GM18873 (cell line): Measurements from ENCODE around the gene RAI14.
"Not testable (repeated sequence)": the region's sequence is repeated elsewhere in the genome, so short reads cannot be mapped to it uniquely, and the experiment has no call there.

Experiments used
- ATAC-seq: cut with Tn5 transposase; IDR thresholded peaks from one replicate; pipeline ENCODE4 v1.9.1; 2021; ENCODE audit warnings: mild to moderate bottlenecking, moderate library complexity, moderate number of reproducible peaks; ENCODE audit not compliant: unreplicated experiment, low FRiP score

RAI14 gene

DNA sequence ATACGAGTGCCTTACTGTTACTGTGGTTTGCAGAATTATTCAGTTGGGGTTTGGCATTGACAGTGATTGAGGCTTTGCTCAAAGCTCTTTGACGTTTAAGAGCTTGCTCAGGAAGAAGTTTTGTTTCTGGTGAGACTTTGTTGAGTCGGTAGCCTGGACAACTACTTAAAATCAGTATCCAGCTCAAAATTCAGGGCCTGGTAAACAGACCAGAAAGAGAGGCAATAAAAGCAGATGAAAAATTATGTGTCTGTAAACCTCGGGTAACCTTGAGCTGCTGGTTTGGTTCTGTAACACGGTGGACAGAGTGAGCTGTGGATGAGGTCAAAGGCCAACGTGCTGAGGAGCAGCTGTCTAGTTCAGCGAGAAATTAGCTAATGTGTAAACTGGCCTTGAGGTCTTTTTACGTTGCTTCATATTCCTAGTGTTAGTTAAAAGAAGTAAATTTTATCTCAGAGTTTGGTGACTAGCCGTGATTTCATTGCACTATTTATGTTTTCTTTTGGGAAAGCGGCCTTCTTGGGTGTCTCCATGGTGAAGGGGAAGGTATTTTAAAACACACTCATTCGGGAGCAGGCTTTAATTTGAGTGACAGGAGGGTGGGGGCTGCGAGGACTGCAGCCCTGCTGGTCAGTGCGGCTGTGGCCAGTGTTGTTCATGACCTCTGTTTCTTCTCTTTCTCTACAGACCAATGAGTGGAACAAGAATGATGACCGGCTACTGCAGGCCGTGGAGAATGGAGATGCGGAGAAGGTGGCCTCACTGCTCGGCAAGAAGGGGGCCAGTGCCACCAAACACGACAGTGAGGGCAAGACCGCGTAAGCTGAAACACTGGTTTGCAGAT is 100.9 kb downstream of the RAI14 start:
- ATAC-seq: no peak

DNA sequence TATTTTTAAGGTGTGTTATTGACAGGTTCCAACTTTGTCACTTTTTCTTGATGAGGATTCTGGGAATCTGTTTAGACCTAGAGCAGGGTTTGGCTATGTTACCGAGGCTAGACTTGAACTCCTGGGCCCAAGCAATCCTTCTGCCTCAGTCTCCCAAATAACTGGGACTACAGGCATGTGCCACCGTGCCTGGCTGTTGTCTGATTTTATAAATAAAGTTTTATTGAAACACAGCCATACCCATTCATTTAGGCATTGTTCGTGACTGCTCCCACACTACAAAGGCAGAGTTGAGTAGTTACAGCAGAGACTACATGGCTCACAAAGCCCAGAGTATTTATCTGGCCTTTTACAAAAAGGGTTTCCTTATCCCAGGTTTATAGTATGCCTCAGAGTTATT is 102.4 kb downstream of the RAI14 start:
- no peak for ATAC-seq

DNA sequence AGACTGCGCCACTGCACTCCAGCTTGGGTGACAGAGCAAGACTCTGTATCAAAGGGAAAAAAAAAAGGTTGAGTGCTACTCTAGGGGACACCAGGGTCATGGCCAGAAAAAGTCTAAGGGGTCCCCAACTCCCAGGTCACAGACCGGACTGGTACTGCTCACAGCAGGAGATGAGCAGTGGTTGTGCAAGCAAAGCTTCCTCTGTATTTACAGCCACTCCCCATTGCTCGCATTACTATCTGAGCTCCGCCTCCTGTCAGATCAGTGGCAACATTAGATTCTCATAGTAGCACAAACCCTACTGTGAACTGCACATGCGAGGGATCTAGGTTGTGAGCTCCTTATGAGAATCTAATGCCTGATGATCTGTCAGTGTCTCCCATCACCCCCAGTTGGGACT is 103.1 kb downstream of the RAI14 start:
- not testable (repeated sequence) for ATAC-seq

DNA sequence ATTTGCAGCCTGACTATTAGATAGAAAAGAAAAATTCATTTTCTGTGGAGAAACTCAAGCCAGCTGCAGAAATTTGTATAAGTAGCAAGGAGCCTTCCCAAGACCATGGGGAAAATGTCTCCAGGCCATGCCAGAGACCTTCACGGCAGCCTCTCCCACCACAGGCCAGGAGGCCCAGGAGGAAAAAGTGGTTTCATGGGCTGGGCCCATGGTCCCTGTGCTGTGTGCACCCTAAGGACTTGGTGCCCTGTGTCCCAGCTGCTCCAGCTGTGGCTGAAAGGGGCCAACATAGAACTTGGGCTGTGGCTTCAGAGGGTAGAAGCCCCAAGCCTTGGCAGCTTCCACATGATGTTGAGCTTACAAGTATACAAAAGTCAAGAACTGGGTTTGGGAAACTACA is 109.5 kb downstream of the RAI14 start:
- no peak for ATAC-seq

DNA sequence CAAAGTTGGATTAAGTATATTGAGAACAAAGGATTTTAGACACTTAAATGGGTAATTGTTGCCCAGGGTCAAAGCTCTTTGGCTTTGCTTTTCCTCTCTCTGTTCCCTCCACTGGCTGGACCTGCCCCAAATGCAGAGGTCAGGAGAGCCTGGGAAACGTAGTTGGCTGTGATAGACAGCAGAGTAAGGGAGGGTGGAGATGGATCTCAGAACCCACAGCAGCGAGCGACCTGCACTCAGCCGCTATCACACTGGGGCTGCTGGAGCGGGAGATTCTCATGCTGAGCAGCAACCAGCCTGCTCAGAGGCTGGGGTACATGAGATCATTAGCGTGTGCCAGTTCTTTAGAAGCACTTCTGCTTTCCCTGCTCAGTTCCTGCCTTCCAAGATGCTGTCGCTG is 111.1 kb downstream of the RAI14 start:
- no peak for ATAC-seq

DNA sequence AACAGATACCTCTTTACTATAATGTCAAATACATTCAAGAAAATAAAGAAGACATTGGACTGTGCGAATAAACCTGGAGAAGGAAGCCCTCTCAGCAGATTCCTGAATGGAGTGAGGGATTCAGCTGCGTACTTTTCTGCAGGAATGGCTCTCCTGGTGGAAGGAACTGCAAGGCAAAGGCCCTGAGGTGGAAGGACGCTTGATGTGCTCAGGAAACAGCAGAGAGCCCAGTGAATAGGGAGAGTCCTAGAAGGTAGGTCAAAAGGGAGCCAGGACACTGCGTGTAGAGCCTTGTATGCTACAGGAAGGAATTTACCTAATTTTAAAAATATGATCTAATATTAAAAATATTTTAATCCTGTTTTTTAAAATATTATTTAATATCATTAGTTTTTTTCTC is 114.4 kb downstream of the RAI14 start:
- ATAC-seq: no peak

DNA sequence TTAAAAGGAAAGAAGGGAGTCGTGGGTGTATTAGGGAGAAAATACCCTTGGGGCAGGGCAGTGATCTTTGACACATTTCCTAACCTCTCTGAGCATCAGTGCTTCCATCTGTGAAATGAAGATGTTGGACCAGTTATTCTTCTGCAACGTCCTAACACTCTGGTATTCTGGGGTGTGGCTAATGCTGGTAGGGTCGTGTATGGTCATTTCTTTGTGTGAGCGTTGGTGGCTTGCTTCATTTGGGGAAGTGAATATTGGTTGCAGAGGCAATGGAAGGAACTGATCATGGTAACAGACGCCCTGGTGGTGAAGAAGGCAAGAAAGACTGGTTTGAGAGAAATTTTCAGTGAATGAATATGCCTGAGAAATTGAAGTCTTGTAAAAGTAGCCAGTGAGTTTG is 114.9 kb downstream of the RAI14 start:
- no peak for ATAC-seq

DNA sequence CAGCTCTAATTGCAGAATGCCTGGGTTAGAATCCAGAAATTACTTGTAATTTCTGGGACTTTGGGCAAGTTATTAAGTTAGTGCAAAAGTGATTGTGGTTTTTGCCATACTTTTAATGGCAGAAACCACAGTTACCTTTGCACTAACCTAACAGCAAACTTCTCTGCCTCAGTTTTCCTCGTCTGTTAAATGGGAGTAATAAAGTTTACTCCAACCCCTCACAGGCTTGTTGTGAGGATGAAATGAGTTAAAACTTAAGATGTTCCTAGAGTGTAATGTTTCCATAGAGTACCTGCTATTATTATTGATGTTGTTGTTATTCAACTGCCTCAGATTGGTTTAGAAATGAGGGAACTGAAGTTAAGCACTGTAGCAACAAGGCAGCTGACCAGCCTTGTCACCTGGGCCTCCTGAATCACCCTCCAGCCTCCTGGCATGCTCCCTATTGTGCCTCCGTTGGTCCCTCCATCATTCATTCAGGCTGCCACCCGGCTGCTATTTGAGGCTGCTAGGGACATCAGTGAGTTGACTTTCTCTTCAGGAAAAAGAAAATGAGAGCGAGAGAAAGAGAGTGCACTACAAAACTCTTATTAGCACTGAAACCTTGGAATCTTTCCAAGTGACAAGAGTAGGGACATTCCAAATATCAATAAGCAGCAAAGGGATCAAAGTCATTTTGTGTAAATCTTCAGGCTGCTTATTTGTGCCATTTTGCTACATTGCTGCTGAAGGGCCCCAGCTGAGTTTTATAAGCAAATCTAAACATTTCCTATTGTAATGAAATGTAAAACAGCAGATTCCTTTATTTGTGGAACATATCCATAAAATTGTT is 116.4 kb downstream of the RAI14 start:
- ATAC-seq: no peak

DNA sequence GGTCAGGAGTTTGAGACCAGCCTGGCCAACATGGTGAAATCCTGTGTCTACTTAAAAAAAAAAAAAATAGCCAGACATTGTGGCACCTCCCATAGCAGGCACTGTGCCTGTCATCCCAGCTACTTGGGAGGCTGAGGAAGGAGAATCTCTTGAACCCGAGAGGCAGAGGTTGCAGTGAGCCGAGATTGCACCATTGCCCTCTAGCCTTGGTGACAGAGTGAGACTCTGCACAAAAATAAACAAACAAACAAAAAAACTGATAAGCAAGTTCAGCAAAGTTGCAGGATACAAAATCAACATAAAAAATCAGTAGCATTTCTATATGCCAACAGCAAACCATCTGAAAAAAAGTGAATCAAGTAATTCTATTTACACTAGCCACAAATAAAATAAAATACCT is 118.0 kb downstream of the RAI14 start:
- no peak for ATAC-seq

DNA sequence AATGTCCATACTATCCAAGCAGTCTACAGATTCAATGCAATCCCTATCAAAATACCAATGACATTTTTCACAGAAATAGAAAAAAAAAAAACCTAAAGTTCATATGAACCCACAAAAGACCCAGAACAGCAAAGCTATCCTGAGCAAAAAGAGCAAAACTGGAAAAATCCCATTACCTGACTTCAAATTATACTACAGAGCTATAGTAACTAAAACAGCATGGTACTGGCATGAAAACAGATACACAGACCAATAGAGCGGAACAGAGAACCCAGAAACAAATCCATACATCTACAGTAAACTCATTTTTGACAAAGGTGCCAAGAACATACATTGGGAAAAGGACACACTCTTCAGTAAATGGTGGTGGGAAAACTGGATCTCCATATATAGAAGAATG is 118.5 kb downstream of the RAI14 start:
- ATAC-seq: not testable (repeated sequence)

DNA sequence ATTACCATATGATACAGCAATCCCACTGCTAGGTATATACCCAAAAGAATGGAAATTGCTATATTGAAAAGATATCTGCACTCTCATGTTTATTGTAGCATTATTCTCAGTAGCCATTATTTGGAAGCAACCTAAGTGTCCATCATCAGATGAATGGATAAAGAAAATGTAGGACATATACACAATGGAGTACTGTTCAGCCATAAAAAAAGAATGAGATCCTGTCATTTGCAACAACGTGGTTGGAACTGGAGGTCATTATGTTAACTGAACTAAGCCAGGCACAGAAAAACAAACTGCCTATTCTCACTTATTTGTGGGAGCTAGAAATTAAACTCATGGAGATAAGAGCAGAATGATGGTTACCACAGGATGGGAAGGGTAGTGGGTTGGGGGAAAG is 119.8 kb downstream of the RAI14 start:
- ATAC-seq: no peak

DNA sequence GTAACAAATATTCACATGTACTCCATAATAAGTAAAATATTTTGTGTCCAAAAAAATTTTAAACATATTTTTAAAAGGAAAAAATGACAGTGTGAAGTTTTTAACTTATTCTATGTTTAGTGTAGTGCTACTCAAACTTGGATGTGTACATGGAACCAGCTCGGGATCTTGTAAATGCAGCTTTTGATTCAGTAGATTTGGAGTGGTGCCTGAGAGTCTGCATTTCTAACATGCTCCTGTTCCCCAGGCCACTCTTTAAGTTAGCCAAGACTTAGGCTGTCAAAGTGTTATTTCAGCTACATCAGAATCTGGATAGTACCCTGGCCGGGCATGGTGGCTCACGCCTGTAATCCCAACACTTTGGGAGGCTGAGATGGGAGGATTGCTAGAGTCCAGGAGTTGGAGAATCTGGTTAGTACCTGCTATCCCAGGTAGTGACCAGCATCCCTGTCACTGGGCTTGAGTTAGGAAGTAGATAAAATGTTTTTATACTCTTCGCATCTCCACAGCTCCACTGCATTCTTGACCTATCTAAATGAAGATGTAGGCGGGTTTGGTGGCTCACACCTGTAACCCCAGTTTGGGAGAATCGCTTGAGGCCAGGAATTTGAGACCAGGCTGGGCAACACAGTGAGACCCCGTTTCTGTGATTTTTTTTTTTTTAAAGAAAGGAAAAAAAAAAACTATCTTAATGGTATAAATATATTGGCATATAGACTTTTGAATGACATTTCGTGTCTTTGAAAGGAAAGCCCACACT is 122.1 kb downstream of the RAI14 start:
- ATAC-seq: no peak

DNA sequence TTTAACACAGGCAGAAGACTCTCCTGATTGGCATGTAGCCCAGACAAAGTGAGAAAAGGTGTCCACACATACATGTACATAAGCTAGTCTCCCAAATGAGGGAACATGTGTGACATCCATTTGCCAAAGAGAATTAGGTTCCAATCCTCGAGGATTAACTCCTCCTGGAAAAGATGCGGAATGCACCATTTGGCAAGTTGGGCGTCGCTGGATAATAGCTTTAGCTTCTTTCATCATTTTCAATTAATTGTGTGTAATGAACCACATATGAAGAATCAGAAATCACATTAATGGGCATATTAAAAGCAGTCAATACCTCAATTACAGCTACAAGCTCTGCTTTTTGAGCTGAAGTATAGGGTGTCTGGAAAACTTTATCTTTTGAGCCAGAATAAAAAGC is 127.8 kb downstream of the RAI14 start:
- not testable (repeated sequence) for ATAC-seq

DNA sequence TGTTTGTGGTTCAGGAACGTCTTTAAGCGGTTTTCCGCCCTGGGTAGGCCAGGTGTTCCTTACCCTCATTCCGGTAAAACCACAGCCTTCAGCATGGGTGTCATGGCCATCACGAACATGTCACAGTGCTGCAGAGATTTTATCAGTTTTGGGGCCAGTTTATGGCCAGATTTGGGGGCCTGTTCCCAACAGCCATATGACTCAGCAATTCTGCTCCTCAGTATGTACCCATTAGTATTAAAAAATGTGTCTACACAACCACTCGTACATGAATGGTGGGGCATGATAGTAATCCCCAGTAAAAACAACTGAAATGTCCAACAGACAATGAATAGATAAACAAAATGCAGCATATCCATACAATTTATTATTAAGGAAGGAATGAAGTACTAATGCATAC is 130.9 kb downstream of the RAI14 start:
- no peak for ATAC-seq

DNA sequence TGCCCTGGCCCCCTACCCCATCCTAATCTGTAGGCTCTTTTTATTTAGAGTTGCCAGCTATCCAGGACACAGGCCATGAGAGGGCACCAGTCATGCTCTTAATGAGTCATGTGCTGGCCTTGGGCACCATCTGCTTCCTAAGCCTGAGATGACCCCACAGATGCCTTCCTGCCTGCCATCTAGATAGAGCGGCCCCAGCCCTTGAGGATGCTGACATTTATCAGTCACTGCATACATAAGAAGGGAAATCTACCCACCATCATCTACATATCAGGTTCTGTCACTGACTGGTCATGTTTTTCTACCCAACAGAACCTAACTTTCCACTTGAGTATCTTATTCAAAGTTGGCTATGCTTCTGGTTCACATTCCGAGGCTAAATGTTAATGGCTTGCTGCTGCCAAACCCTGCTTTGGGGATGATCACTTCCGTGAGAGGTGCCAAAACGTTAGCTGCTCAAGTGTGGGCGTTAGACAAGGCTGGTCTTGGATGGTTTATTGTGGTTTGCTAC is 132.9 kb downstream of the RAI14 start:
- no peak for ATAC-seq

DNA sequence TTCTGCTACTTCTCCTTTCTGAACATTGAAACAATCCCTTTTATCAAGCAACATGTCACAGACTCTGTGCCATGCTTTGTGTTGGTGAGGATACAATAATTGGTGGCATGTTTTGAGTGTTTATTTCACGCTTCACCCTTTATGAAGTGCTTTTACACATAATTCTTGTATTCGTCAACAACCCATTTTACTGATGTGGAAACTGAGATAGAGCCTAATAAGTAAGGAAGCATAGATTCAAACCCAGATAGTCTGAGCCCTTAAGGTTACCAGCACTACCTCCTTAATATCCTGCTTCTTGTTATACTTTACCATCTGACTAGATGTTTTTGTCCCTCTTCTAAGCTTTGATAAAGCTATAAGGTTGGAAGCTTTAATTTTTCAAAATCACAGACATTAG is 133.5 kb downstream of the RAI14 start:
- ATAC-seq: no peak

DNA sequence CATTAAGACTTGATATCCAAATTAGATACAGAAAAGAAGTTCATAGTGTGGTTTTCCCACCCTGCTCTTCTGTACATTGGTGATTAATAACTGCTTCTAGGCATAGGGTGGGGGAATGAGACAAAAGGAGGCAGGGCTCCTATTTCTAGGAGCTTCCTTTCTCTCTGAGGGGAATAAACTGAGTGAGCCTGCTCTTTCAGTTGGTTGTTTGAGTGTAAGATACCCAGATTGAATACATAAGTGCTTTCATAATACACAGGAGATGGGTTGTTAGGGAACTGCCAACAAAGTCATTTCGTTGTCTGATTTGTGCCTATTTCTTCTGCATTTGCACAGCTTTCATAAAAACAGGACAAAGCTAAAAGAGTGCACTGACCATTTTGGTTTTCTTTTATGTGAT is 133.9 kb downstream of the RAI14 start:
- ATAC-seq: no peak

DNA sequence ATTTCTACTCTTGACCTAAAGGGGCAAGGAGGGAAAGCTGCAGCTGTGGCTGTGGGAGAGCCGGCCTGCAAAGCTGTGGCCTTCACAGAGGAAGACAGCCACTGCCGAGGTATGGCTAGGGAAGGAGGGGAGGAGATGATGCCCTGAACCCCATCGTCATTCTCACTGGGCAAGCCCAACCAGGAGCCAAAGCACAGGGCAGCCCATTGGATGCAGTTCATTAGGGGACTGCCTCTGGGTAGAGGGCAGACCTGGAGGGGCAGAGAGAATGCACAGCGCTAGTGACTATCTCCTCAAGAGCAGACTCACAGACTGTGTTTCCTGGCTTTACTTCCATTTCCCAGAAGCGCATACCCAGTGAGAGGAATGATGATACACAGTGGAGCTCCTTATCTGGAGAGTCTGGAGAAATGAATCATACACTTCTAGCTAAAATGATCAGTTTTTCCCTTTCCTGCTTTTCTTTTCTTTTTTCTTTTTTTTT is 135.7 kb downstream of the RAI14 start:
- no peak for ATAC-seq

DNA sequence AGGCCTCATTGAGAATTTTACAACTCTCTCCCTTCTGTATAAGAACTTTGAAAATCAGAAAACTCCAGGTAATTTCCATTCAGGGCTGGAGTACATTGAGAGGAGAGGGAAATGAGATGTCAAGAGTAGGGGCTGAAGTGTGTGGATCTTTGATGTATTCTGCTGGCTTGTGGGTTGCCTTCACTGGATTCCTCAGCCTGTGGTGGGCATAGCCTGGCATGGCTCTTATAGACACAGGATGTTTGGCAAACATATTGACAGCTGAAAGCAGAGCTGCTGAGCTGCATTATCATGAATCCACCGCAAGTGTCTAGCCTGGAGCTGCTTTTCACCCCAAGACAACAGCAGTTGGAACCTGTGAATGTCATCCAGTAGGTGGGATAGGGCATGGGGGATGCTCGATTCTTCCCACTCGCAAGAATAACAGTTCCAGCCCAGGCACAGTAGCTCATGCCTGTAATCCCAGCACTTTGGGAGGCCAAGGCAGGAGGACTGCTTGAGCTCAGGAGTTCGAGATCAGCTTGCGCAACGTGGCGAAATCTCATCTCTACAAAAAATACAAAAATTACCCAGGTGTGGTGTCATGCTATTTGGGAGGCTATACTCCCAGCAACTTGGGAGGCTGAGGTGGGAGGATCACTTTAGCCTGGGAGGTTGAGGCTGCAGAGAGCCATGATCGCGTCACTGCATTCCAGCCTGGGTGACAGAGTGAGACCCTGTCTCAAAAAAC is 146.9 kb downstream of the RAI14 start:
- no peak for ATAC-seq
